ENCODE measurements around the gene HMCN1.

The HMCN1 gene

GRCh38 chr1:185912504-185912903, 178.3 kb downstream of the HMCN1 start:
- no peak for DNase-seq (ENCODE audit: low spot score)

GRCh38 chr1:185914089-185914488, 179.9 kb downstream of the HMCN1 start:
- DNase-seq (ENCODE audit: low spot score) = no peak

- no peak for DNase-seq (ENCODE audit: low spot score)
These were observed 182.7 kb downstream of the HMCN1 start for GRCh38 chr1:185916861-185917260.

GRCh38 chr1:185917646-185918045, 183.5 kb downstream of the HMCN1 start:
- DNase-seq (ENCODE audit: low spot score) = no peak

GRCh38 chr1:185920602-185921001, 186.4 kb downstream of the HMCN1 start:
- no peak for DNase-seq (ENCODE audit: low spot score)

GRCh38 chr1:185921636-185922035, 187.4 kb downstream of the HMCN1 start:
- no peak for DNase-seq (ENCODE audit: low spot score)

GRCh38 chr1:185926588-185926987, 192.4 kb downstream of the HMCN1 start:
- no peak for DNase-seq (ENCODE audit: low spot score)

GRCh38 chr1:185929776-185930175, 195.6 kb downstream of the HMCN1 start:
- DNase-seq (ENCODE audit: low spot score) = no peak

GRCh38 chr1:185931438-185931837, 197.2 kb downstream of the HMCN1 start:
- no peak for DNase-seq (ENCODE audit: low spot score)

GRCh38 chr1:185933580-185933979, 199.4 kb downstream of the HMCN1 start:
- DNase-seq (ENCODE audit: low spot score) = no peak

GRCh38 chr1:185934476-185935189, 200.4 kb downstream of the HMCN1 start:
- no peak for DNase-seq (ENCODE audit: low spot score)

- no peak for DNase-seq (ENCODE audit: low spot score)
These were observed 201.2 kb downstream of the HMCN1 start for GRCh38 chr1:185935360-185935759.

- DNase-seq (ENCODE audit: low spot score) = peak; percentile 32
These were observed 202.4 kb downstream of the HMCN1 start for GRCh38 chr1:185936641-185937040.

- no peak for DNase-seq (ENCODE audit: low spot score)
These were observed 204.2 kb downstream of the HMCN1 start for GRCh38 chr1:185938396-185938795.

GRCh38 chr1:185939142-185939541, 205.0 kb downstream of the HMCN1 start:
- DNase-seq (ENCODE audit: low spot score) = no peak

GRCh38 chr1:185942961-185943360, 208.8 kb downstream of the HMCN1 start:
- no peak for DNase-seq (ENCODE audit: low spot score)

- DNase-seq (ENCODE audit: low spot score) = no peak
These were observed 222.7 kb downstream of the HMCN1 start for GRCh38 chr1:185956881-185957280.

GRCh38 chr1:185957441-185958363, 223.5 kb downstream of the HMCN1 start:
- no peak for DNase-seq (ENCODE audit: low spot score)

GRCh38 chr1:185960422-185961321, 226.5 kb downstream of the HMCN1 start:
- DNase-seq (ENCODE audit: low spot score) = no peak

GRCh38 chr1:185961664-185962063, 227.5 kb downstream of the HMCN1 start:
- DNase-seq (ENCODE audit: low spot score) = no peak

- no peak for DNase-seq (ENCODE audit: low spot score)
These were observed 230.8 kb downstream of the HMCN1 start for GRCh38 chr1:185964946-185965345.

- no peak for DNase-seq (ENCODE audit: low spot score)
These were observed 231.7 kb downstream of the HMCN1 start for GRCh38 chr1:185965870-185966269.
